Measurements from ENCODE around the gene CMTM1. TPM values are rescaled to one million over a fixed set of nuclear protein-coding genes. Genes with fewer than 3 reads are reported as not detected.

The CMTM1 gene
- total RNA-seq, 2 experiments from 2014 or later, result 6.4 to 11.8 TPM

DNA sequence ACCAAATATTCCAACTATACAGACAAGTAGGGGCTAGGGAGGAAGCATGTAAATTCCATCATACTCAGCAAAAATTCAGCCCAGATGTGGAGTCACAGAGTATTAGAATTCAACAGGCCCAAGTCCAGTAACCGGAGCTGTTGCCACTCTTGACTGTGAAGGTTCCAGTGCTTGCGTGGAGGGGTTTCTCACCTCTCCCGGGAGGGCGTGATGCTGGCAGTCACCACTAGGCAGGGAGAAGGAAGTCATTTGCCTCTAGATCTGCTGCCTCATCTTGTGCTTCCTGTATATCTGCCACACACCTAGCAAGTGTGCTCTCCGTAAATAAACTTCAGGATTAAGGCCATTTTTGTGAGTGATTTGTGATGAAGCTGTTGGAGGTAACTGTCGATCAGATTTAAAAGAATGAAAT is 14.9 kb upstream of the CMTM1 start:
- Mint-ChIP-seq H3K27ac (peak overlapping the region; percentile 94), H3K27me3 (no peaks in the 10 kb centered on the region), H3K4me3 (peak overlapping the region; percentile 97), H3K36me3 (ENCODE audit: low read depth) (peaks cover 38% of the 10 kb centered on the region), H3K9me3 (ENCODE audit: low read depth) (no peaks in the 10 kb centered on the region), H3K4me1 (peaks cover 74% of the 10 kb centered on the region)
- ATAC-seq (peak; percentile 54), DNase-seq (peak; percentile 74)
- intact Hi-C loops (cut with DNase I, micrococcal nuclease), result loop anchor here (1.0 to 5.0 kb wide), 2 partner anchors 29 to 201 kb away; partner anchors contain the start of gene DYNC1LI2 (in 1 of the 2)
- ChIA-PET CTCF (interaction anchor here (0.6 to 7.2 kb wide), 12 partner anchors 10 to 146 kb away, joined by 3 to 59 read pairs (median 4); partner anchors contain the start of gene CMTM3), POLR2A (interaction anchor here (0.8 to 2.3 kb wide), 2 partner anchors 29 to 146 kb away, joined by 3 to 15 read pairs; no protein-coding TSS in a partner anchor)

DNA sequence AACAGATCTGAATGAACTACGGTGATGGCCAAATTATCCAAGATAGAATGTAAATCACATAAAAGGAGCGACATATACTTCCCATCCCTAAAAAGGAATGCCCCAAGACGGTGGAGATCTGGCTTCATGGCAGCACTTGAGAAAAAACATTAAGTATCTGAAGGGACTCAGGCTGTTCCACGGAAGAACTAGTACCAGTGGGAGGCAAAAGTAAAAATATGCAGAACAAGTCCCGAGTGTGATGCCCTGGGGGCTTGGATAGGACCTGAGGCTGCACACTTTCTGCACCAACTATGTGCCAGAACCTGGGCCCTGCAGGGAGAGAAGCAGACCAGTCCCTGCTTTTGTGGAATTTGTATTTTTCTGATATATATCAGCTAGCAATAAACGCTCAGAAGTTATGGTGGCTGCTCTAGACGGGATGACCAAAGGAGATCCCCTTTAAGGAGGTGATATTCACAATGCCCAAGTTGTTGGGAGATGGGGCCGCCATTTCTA is 14.4 kb upstream of the CMTM1 start:
- no peaks in the 10 kb centered on the region for H3K9me3 Mint-ChIP-seq (ENCODE audit: low read depth)
- ATAC-seq (peak; percentile 7), DNase-seq (peak; percentile 45)
- intact Hi-C loops (cut with DNase I, micrococcal nuclease), result loop anchor here (1.0 to 5.0 kb wide), 10 partner anchors 12 to 279 kb away; partner anchors contain the start of genes CMTM3 (in 2 of the 2), CMTM4 (in 1 of the 2), DYNC1LI2 (in 1 of the 2) and NAE1 (in 1 of the 2)
- no peaks in the 10 kb centered on the region for H3K27me3 Mint-ChIP-seq
- peak overlapping the region; percentile 94 for H3K27ac Mint-ChIP-seq
- H3K36me3 Mint-ChIP-seq (ENCODE audit: low read depth), result peaks cover 38% of the 10 kb centered on the region
- ChIA-PET CTCF (interaction anchor here (0.6 to 7.2 kb wide), 12 partner anchors 10 to 146 kb away, joined by 3 to 59 read pairs (median 4); partner anchors contain the start of gene CMTM3), POLR2A (interaction anchor here (0.8 to 2.3 kb wide), 3 partner anchors 12 to 146 kb away, joined by 3 to 15 read pairs (median 8); no protein-coding TSS in a partner anchor)
- peak overlapping the region; percentile 97 for H3K4me3 Mint-ChIP-seq
- peaks cover 74% of the 10 kb centered on the region for H3K4me1 Mint-ChIP-seq

DNA sequence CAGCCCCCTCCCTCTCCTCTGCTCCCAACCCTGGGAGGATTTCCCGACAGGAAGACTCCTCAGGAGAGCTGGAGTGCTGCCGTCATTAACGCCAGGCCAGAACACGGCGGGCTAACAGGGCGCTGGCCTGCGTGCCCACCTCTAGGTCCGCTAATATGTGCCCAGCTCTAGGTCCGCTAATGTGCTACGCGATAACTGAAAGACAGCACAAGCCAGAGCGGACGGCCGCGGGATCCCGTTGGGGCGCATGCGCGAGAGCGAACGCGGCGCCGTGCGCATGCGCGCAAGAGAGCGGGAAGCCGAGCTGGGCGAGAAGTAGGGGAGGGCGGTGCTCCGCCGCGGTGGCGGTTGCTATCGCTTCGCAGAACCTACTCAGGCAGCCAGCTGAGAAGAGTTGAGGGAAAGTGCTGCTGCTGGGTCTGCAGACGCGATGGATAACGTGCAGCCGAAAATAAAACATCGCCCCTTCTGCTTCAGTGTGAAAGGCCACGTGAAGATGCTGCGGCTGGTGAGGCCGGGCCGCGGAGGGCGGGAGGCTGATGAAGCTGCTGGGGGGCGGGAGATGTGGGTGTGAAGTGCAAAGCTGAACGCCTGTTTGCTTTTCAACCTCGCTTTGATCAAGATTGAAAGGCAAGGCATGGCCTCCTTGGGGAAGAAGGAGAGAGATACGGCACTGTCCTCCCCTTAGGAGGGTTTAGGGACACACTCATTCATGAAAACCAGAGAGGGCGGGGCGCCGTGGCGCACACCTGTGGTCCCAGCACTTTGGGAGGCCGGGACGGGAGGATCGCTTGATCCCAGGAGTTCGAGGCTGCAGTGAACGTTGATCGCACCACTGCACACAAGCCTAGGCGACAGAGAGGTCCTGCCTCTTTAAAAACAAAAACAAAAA is 13.7 kb upstream of the CMTM1 start, which contains the start of gene CKLF:
TSS of gene CKLF (plus strand) at position 291 of the 892 bp plus-strand sequence. CDS start at position 431, 140 bp downstream.
- H3K4me1 Mint-ChIP-seq, result peaks cover 76% of the 10 kb centered on the region
- intact Hi-C loops (cut with DNase I, micrococcal nuclease), result loop anchor here (1.0 to 5.0 kb wide), 10 partner anchors 12 to 278 kb away; partner anchors contain the start of genes CMTM3 (in 2 of the 2), CMTM4 (in 1 of the 2), DYNC1LI2 (in 1 of the 2) and NAE1 (in 1 of the 2)
- peak within 1 kb of the TSS; percentile 94 for H3K27ac Mint-ChIP-seq
- CTCF ChIA-PET, result interaction anchor here (0.7 to 7.2 kb wide), 11 partner anchors 10 to 146 kb away, joined by 3 to 59 read pairs (median 5); partner anchors contain the start of gene CMTM3
- H3K9me3 Mint-ChIP-seq (ENCODE audit: low read depth), result no peaks in the 10 kb centered on the region
- H3K27me3 Mint-ChIP-seq, result no peaks in the 10 kb centered on the region
- DNase-seq (peak; percentile 94), ATAC-seq (peak; percentile 73)
- H3K4me3 Mint-ChIP-seq, result peak within 1 kb of the TSS; percentile 97
- POLR2A ChIA-PET, result interaction anchor here (0.8 to 2.3 kb wide), 3 partner anchors 11 to 145 kb away, joined by 3 to 15 read pairs (median 8); no protein-coding TSS in a partner anchor
- H3K36me3 Mint-ChIP-seq (ENCODE audit: low read depth), result peaks cover 41% of the 10 kb centered on the region

DNA sequence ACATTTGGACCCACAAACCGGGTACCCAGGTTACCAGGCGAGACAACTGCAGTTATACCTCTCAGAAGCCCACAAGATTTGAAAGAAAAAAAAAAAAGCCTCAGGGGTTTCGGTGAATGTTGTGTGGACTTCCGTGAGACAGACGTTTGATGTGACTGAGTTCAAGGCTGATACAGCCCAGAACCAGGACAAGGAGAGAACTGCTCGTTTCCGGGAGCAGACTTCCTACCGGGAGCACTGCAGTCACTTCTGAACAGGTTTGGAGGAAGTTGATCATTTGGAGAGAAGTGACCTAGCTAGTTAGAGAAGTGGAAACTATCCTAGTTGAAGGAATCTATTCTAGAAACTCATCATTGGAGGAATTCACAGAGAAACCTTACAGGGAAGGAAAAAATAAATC is 13.0 kb upstream of the CMTM1 start:
- intact Hi-C loops (cut with DNase I, micrococcal nuclease), result loop anchor here (2.0 to 5.0 kb wide), 5 partner anchors 52 to 278 kb away; partner anchors contain the start of genes CMTM3 (in 1 of the 2), CMTM4 (in 1 of the 2), DYNC1LI2 (in 1 of the 2) and NAE1 (in 1 of the 2)
- Mint-ChIP-seq H3K27ac (peak overlapping the region; percentile 94), H3K4me1 (peaks cover 73% of the 10 kb centered on the region), H3K4me3 (peak overlapping the region; percentile 97), H3K27me3 (no peaks in the 10 kb centered on the region), H3K36me3 (ENCODE audit: low read depth) (peaks cover 44% of the 10 kb centered on the region), H3K9me3 (ENCODE audit: low read depth) (no peaks in the 10 kb centered on the region)
- no peak for ATAC-seq
- DNase-seq, result no peak
- ChIA-PET CTCF (interaction anchor here (1.0 to 7.2 kb wide), 9 partner anchors 10 to 147 kb away, joined by 3 to 59 read pairs (median 4); partner anchors contain the start of gene CMTM3), POLR2A (interaction anchor here (1.6 kb wide), 1 partner anchor 11 kb away, joined by 8 read pairs; no protein-coding TSS in a partner anchor)

DNA sequence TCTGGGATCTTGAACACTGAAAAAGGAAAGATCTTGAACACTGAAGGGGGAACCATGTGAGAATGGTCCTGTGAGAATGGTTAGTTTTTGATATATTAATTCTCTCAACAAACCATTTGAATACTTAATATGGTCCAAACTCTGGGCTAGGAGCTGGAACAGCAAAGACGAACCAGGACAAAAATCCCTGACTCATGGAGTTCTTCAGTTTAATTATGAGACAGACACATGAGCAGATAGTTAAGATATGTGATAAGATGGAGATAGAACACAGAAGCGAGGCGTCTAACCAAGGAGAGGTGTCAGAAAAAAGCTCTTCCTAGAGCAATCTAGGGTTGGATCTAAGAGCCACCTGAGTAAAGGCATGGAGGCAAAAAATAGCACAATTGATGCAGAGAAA is 12.2 kb upstream of the CMTM1 start:
- Mint-ChIP-seq H3K9me3 (ENCODE audit: low read depth) (no peaks in the 10 kb centered on the region), H3K4me1 (peaks cover 71% of the 10 kb centered on the region), H3K36me3 (ENCODE audit: low read depth) (peaks cover 47% of the 10 kb centered on the region), H3K27ac (peak overlapping the region; percentile 94), H3K4me3 (peak overlapping the region; percentile 97), H3K27me3 (no peaks in the 10 kb centered on the region)
- ATAC-seq, result no peak
- CTCF ChIA-PET, result interaction anchor here (0.8 to 6.5 kb wide), 8 partner anchors 9 to 319 kb away, joined by 3 to 41 read pairs (median 4); partner anchors contain the start of gene CMTM3
- DNase-seq, result no peak
- POLR2A ChIA-PET, result interaction anchor here (0.6 kb wide), 1 partner anchor 10 kb away, joined by 4 read pairs; no protein-coding TSS in a partner anchor
- intact Hi-C loops (cut with DNase I, micrococcal nuclease), result loop anchor here in 1 of 2 experiments (5.0 kb wide), 1 partner anchor 198 kb away; the partner anchor contains the start of gene DYNC1LI2

DNA sequence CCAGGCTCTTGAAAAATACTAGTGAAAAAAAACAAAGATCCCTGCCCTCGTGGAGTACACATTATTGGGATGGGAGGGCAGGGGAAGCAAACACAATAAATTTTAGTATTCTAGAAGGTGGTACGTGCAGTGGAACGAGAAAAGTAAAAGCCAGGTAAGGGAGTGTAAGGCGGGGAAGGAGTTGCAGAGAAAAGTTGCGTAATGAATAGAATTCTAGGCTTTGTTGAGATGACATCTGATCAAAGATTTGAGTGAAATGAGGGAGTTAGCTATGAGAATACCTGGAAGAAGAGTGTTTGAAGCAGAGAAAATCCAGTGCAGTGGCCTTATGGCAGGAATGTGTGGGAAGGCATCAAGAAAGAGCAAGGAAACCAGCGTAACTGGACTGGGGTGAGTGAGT is 11.7 kb upstream of the CMTM1 start:
- Mint-ChIP-seq H3K9me3 (ENCODE audit: low read depth) (no peaks in the 10 kb centered on the region), H3K4me1 (peaks cover 70% of the 10 kb centered on the region), H3K4me3 (peak overlapping the region; percentile 97), H3K27me3 (no peaks in the 10 kb centered on the region), H3K27ac (peak overlapping the region; percentile 94), H3K36me3 (ENCODE audit: low read depth) (peaks cover 47% of the 10 kb centered on the region)
- ChIA-PET POLR2A (no interaction called here), CTCF (interaction anchor here (0.8 to 6.5 kb wide), 7 partner anchors 8 to 318 kb away, joined by 3 to 41 read pairs (median 4); partner anchors contain the start of gene CMTM3)
- intact Hi-C loops (cut with DNase I, micrococcal nuclease), result loop anchor here in 1 of 2 experiments (5.0 kb wide), 1 partner anchor 198 kb away; the partner anchor contains the start of gene DYNC1LI2
- ATAC-seq (no peak), DNase-seq (no peak)

DNA sequence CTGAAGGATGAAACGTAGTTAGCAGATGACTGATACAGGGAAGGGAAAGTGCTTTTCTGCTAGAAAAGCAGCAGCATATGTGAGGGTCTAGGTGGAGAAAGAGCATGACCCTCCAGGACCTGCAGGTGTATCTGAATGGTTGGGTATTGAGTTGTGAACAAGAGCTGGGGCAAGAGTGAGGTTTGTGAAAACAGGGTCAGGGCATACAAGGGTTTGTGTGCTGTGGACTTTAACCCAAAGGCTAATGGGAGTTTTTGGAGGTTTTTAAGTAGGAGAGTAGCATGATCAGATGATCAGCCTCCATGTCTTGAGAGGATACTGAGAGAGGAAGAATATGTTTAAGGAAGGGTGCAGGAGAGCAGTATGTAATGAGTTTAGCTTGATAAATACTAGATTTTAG is 6.1 kb upstream of the CMTM1 start:
- Mint-ChIP-seq H3K27me3 (no peaks in the 10 kb centered on the region), H3K9me3 (ENCODE audit: low read depth) (no peaks in the 10 kb centered on the region), H3K36me3 (ENCODE audit: low read depth) (peaks cover 48% of the 10 kb centered on the region), H3K27ac (peak overlapping the region; percentile 12), H3K4me1 (peaks cover 76% of the 10 kb centered on the region), H3K4me3 (no peak overlapping the region)
- DNase-seq, result no peak
- CTCF ChIA-PET, result interaction anchor here (0.6 to 1.1 kb wide), 3 partner anchors 17 to 47 kb away, joined by 3 read pairs; no protein-coding TSS in a partner anchor
- POLR2A ChIA-PET, result no interaction called here
- no peak for ATAC-seq
- intact Hi-C loops (cut with DNase I, micrococcal nuclease), result no loop called here

DNA sequence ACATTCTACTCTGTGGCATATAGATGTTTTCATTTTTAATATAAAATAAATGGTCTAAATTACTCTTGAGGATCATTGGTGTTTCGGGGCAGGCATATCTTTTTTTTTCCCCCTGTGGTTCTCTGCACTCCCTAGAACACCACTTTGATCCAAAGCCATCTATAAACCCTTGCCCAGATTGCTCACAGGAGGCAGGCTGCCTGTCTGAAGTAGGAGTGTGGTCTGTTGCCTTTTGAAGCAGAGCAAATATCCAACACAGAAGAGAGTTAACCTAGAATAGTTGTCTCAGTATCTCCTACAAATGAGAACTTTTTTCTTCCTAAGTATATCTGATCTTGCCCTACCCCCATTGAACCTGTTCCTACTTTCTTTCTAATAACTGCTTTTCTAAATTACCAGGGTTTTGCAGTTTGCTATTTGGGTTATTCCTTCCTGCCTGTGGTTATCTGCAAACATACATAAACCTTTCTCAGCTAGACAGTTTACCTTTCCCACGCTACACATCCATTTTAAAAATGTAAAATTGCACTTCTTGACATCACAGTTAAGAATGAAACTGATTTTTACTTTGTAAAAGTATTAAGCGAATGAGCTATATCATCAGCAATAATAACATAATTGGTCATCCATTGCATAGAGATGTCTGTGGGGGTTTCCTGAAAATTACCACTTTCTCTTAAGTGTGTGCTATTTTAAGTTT is 4.7 kb upstream of the CMTM1 start:
- Mint-ChIP-seq H3K9me3 (ENCODE audit: low read depth) (no peaks in the 10 kb centered on the region), H3K4me3 (no peak overlapping the region), H3K27me3 (no peaks in the 10 kb centered on the region), H3K27ac (no peak overlapping the region), H3K36me3 (ENCODE audit: low read depth) (peaks cover 44% of the 10 kb centered on the region), H3K4me1 (peaks cover 65% of the 10 kb centered on the region)
- POLR2A ChIA-PET, result no interaction called here
- CTCF ChIA-PET, result interaction anchor here (0.6 to 3.6 kb wide), 6 partner anchors 9 to 180 kb away, joined by 3 to 41 read pairs (median 9); partner anchors contain the start of genes CKLF and TK2
- intact Hi-C loops (cut with DNase I, micrococcal nuclease), result loop anchor here in 1 of 2 experiments (2.0 kb wide), 1 partner anchor 29 kb away; no protein-coding TSS in a partner anchor
- ATAC-seq (no peak), DNase-seq (no peak)

DNA sequence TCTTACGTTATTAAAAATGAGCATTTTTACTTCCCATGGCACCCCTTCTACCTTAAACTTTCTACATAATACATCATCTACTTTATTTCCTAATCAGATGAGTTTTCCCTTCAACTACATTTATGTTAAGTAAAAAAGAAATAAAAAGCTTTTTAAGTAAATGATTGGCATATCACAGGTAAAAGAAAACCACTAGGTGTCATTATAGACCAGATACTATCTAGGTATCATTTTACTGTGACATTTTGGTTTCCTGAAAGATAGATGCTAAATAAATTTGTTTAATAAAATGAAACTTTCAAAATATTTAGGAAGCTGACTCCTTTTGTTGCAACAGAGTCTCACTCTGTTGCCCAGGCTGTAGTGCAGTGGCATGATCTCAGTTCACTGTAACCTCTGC is 3.8 kb upstream of the CMTM1 start:
- no peak for ATAC-seq

More for the DNA sequence above, 3.8 kb upstream of the CMTM1 start:
- intact Hi-C loops (cut with DNase I, micrococcal nuclease), result loop anchor here in 1 of 2 experiments (2.0 kb wide), 1 partner anchor 28 kb away; no protein-coding TSS in a partner anchor
- ChIA-PET POLR2A (no interaction called here), CTCF (interaction anchor here (0.6 to 3.6 kb wide), 11 partner anchors 10 to 179 kb away, joined by 3 to 41 read pairs (median 5); partner anchors contain the start of genes CKLF and TK2)
- Mint-ChIP-seq H3K4me1 (peaks cover 65% of the 10 kb centered on the region), H3K9me3 (ENCODE audit: low read depth) (no peaks in the 10 kb centered on the region), H3K27me3 (no peaks in the 10 kb centered on the region), H3K36me3 (ENCODE audit: low read depth) (peaks cover 52% of the 10 kb centered on the region), H3K4me3 (no peak overlapping the region), H3K27ac (no peak overlapping the region)
- DNase-seq, result no peak

All from activated CD4-positive, alpha-beta T cell treated with anti-CD3 and anti-CD28 coated beads for 36 hours (primary cell).